Adipose tissue (tissue), 3 donors: ENCODE results near the gene PAX4. TPM values are rescaled to one million over a fixed set of nuclear protein-coding genes. Genes with fewer than 3 reads are reported as not detected.

Source experiments
- polyA plus RNA-seq, 3 donors: library from polyadenylated mRNA; stranded (reverse); fragments of 200-250 nt; gene quantifications; one replicate each; pipeline ENCODE4 v1.2.3, GENCODE V29; 2013
- donor health status: healthy with polysubstance abuse.
- donor health status: Bipolar disorder and iron deficiency.
- donor health status: healthy.

The PAX4 gene
- polyA plus RNA-seq, 3 donors = not detected

Other genes with a start within 250 kb of the PAX4 start
- 10 to 100 TPM in 1 of 3 donors, 1 to 10 TPM in 2; 4.8 to 12.1 (median 6.6) TPM for gene ZNF800, start 225.4 kb downstream of the PAX4 start, polyA plus RNA-seq
- gene GCC1, start 32.5 kb downstream of the PAX4 start, polyA plus RNA-seq = 1 to 10 TPM; 3.8 to 8.7 (median 7.3) TPM
- 100 to 1,000 TPM; 152 to 179 (median 178) TPM for gene ARF5, start 29.7 kb downstream of the PAX4 start, polyA plus RNA-seq
- gene FSCN3, start 24.4 kb downstream of the PAX4 start, polyA plus RNA-seq = under 1 TPM in 2 of 3 donors, not detected in 1; 0.10 to 0.15 TPM
- 100 to 1,000 TPM in 1 of 3 donors, 10 to 100 TPM in 2; 67.1 to 171 (median 69.6) TPM for gene SND1, start 34.1 kb upstream of the PAX4 start, polyA plus RNA-seq